GM23248 (cell line): ENCODE measurements around the gene AOC2.

ENCODE experiments used
- EZH2 ChIP-seq: fragments of 200-600 bp; sonication (generic); IDR thresholded peaks from 2 replicates; pipeline ENCODE4 v1.6.1; 2018; ENCODE audit warnings: antibody characterized with exemption, mild to moderate bottlenecking; ENCODE audit not compliant: insufficient read depth, poor library complexity, severe bottlenecking
- EZH2phosphoT487 ChIP-seq: fragments of 200-600 bp; sonication (generic); IDR thresholded peaks from 2 replicates; pipeline ENCODE4 v1.6.1; 2018; ENCODE audit warnings: antibody characterized with exemption, moderate library complexity, mild to moderate bottlenecking, low read depth; ENCODE audit not compliant: insufficient read depth

GRCh38 chr17:42868338-42868737, 24.0 kb downstream of the AOC2 start:
- TF ChIP-seq EZH2 (no peak), EZH2phosphoT487 (no peak)
